Measurements from ENCODE around the gene TUBA3D. TPM values are rescaled to one million over a fixed set of nuclear protein-coding genes. Genes with fewer than 3 reads are reported as not detected.
"Not testable (repeated sequence)": the region's sequence is repeated elsewhere in the genome, so short reads cannot be mapped to it uniquely, and the experiment has no call there.

Gene TUBA3D
- total RNA-seq, 4 donors from 2014 or later: not detected

GRCh38 chr2:131492418-131493198, 16.7 kb downstream of the TUBA3D start:
- DNase-seq (ENCODE audit: low spot score in 2 of 2): peak; percentile 94
- Histone ChIP-seq H3K36me3 (no peaks in the 10 kb centered on the region), H3K4me3 (peak overlapping the region; percentile 88), H3K4me1 (peaks cover 24% of the 10 kb centered on the region), H3K27ac (peak overlapping the region; percentile 93), H3K9me3 (no peaks in the 10 kb centered on the region), H3K27me3 (no peaks in the 10 kb centered on the region)
- 0% methylated on average over 35 of the region's 79 CpGs for WGBS
- TF ChIP-seq POLR2AphosphoS5 (IDR thresholded peaks at IDR 0.05): peak in 1 of 3 donors; percentile 76
- no peak for TF ChIP-seq EP300 (IDR thresholded peaks at IDR 0.05)
- TF ChIP-seq, protein P1, sequence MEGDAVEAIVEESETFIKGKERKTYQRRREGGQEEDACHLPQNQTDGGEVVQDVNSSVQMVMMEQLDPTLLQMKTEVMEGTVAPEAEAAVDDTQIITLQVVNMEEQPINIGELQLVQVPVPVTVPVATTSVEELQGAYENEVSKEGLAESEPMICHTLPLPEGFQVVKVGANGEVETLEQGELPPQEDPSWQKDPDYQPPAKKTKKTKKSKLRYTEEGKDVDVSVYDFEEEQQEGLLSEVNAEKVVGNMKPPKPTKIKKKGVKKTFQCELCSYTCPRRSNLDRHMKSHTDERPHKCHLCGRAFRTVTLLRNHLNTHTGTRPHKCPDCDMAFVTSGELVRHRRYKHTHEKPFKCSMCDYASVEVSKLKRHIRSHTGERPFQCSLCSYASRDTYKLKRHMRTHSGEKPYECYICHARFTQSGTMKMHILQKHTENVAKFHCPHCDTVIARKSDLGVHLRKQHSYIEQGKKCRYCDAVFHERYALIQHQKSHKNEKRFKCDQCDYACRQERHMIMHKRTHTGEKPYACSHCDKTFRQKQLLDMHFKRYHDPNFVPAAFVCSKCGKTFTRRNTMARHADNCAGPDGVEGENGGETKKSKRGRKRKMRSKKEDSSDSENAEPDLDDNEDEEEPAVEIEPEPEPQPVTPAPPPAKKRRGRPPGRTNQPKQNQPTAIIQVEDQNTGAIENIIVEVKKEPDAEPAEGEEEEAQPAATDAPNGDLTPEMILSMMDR (IDR thresholded peaks at IDR 0.05): peak; percentile 65 to 75
- TF ChIP-seq POLR2A (IDR thresholded peaks at IDR 0.05): no peak

GRCh38 chr2:131493199-131493968, 17.5 kb downstream of the TUBA3D start:
- no peaks in the 10 kb centered on the region for H3K27me3 ChIP-seq
- no peaks in the 10 kb centered on the region for H3K9me3 ChIP-seq
- no peak for TF ChIP-seq POLR2A (IDR thresholded peaks at IDR 0.05)
- TF ChIP-seq POLR2AphosphoS5 (IDR thresholded peaks at IDR 0.05): no peak
- TF ChIP-seq, protein P1 (IDR thresholded peaks at IDR 0.05): no peak
- TF ChIP-seq EP300 (IDR thresholded peaks at IDR 0.05): no peak
- H3K36me3 ChIP-seq: no peaks in the 10 kb centered on the region
- H3K4me1 ChIP-seq: peaks cover 24% of the 10 kb centered on the region
- whole genome bisulfite sequencing: 1% methylated on average over 22 of the region's 40 CpGs
- no peak for DNase-seq (ENCODE audit: low spot score in 2 of 2)
- H3K27ac ChIP-seq: peak overlapping the region; percentile 93
- peak overlapping the region; percentile 88 for H3K4me3 ChIP-seq

GRCh38 chr2:131495506-131495905, 19.6 kb downstream of the TUBA3D start:
- not testable (repeated sequence) for H3K4me3 ChIP-seq; DNase-seq (ENCODE audit: low spot score in 2 of 2); H3K9me3 ChIP-seq; H3K27ac ChIP-seq; H3K27me3 ChIP-seq
- H3K4me1 ChIP-seq: peaks cover 24% of the 10 kb centered on the region
- WGBS: 87% methylated on average over 1 of the region's 1 CpG
- H3K36me3 ChIP-seq: peaks cover 19% of the 10 kb centered on the region

- H3K27me3 ChIP-seq; H3K9me3 ChIP-seq; DNase-seq (ENCODE audit: low spot score in 2 of 2); H3K4me3 ChIP-seq; H3K27ac ChIP-seq: not testable (repeated sequence)
- Histone ChIP-seq H3K36me3 (peaks cover 49% of the 10 kb centered on the region), H3K4me1 (peaks cover 16% of the 10 kb centered on the region)
- 70% methylated on average over 7 of the region's 8 CpGs for WGBS
Measured at GRCh38 chr2:131498321-131498973, 22.5 kb downstream of the TUBA3D start.

DNA sequence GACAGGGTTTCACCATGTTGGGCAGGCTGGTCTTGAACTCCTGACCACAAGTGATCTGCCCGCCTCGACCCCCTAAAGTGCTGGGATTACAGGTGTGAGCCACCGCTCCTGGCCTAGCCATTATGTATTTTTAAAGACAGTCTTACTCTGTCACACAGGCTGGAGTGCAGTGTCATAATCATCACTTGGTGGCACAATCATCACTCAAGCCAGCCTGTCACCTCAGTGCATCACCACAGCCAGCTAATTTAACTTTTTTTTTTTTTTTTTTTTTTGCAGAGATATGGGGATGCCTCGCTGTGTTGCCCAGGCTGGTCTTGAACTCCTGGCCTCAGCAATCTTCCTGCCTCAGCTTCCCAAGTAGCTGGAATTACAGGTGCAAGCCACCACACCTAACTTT, 27.7 kb downstream of the TUBA3D start:
- H3K4me1 ChIP-seq; H3K27ac ChIP-seq; H3K4me3 ChIP-seq; DNase-seq (ENCODE audit: low spot score in 2 of 2); H3K9me3 ChIP-seq; H3K27me3 ChIP-seq: not testable (repeated sequence)
- 97% methylated on average over 4 of the region's 4 CpGs for WGBS
- peaks cover 98% of the 10 kb centered on the region for H3K36me3 ChIP-seq

GRCh38 chr2:131504082-131504750, 28.3 kb downstream of the TUBA3D start:
- H3K4me3 ChIP-seq; H3K9me3 ChIP-seq; H3K4me1 ChIP-seq; H3K27me3 ChIP-seq; H3K27ac ChIP-seq; DNase-seq (ENCODE audit: low spot score in 2 of 2): not testable (repeated sequence)
- H3K36me3 ChIP-seq: peaks cover 97% of the 10 kb centered on the region
- 91% methylated on average over 7 of the region's 7 CpGs for WGBS

- no peaks in the 10 kb centered on the region for H3K27me3 ChIP-seq
- peaks cover 86% of the 10 kb centered on the region for H3K36me3 ChIP-seq
- DNase-seq (ENCODE audit: low spot score in 2 of 2): no peak
- H3K4me1 ChIP-seq: no peaks in the 10 kb centered on the region
- no peak overlapping the region for H3K4me3 ChIP-seq
- no peaks in the 10 kb centered on the region for H3K9me3 ChIP-seq
- no peak overlapping the region for H3K27ac ChIP-seq
- TF ChIP-seq, protein P1 (IDR thresholded peaks at IDR 0.05): no peak
- TF ChIP-seq POLR2A (IDR thresholded peaks at IDR 0.05): no peak
- no peak for TF ChIP-seq EP300 (IDR thresholded peaks at IDR 0.05)
- no peak for TF ChIP-seq POLR2AphosphoS5 (IDR thresholded peaks at IDR 0.05)
- 100% methylated on average over 1 of the region's 9 CpGs for WGBS
Measured at GRCh38 chr2:131509615-131510014, 33.7 kb downstream of the TUBA3D start.

GRCh38 chr2:131511291-131511968, 35.5 kb downstream of the TUBA3D start:
- H3K4me1 ChIP-seq; H3K9me3 ChIP-seq; DNase-seq (ENCODE audit: low spot score in 2 of 2); H3K27me3 ChIP-seq; H3K4me3 ChIP-seq; H3K27ac ChIP-seq: not testable (repeated sequence)
- WGBS: 79% methylated on average over 22 of the region's 22 CpGs
- H3K36me3 ChIP-seq: peaks cover 78% of the 10 kb centered on the region

Measured in suprapubic skin (tissue), 4 donors.